GM12878 (cell line): Measurements from ENCODE around the gene PLEKHN1.

ENCODE experiments used
- ATF7 ChIP-seq: fragments of 450-650 bp; IDR thresholded peaks from 2 replicates; pipeline ENCODE4 v1.6.1; 2016; ENCODE audit warnings: low read depth, mild to moderate bottlenecking
- CBX5 ChIP-seq: sonication (generic); IDR thresholded peaks from 2 replicates; pipeline ENCODE4 v1.6.1; 2016; ENCODE audit warnings: low read depth, moderate library complexity, mild to moderate bottlenecking, inconsistent platforms
- CTCF ChIP-seq, 3 experiments: IDR thresholded peaks in 2 of 3; conservative IDR thresholded peaks in 1 of 3; 2 replicates each; pipeline ENCODE4 v1.5.1; 2011; ENCODE audit warnings: low read depth in 3 of 3, low read length in 3 of 3, mild to moderate bottlenecking in 3 of 3, control low read depth in 2 of 3, moderate library complexity in 2 of 3, inconsistent platforms in 1 of 3, mixed read lengths in 1 of 3; ENCODE audit not compliant: control insufficient read depth in 2 of 3, insufficient read depth in 1 of 3; ENCODE audit errors: extremely low read depth in 1 of 3
- ELK1 ChIP-seq: IDR thresholded peaks from 2 replicates; pipeline ENCODE4 v1.6.1; 2012; ENCODE audit warnings: low read depth, low read length, improper control_type of control experiment
- NBN ChIP-seq: fragments of 450-650 bp; IDR thresholded peaks from 2 replicates; pipeline ENCODE4 v1.6.1; 2016
- NR2F1 ChIP-seq: fragments of 450-650 bp; conservative IDR thresholded peaks from 2 replicates; pipeline ENCODE4 v1.6.1; 2017; ENCODE audit warnings: mild to moderate bottlenecking
- RFX5 ChIP-seq: IDR thresholded peaks from 2 replicates; pipeline ENCODE4 v1.6.1; 2011; ENCODE audit warnings: low read depth, low read length, improper control_type of control experiment
- ZNF24 ChIP-seq: fragments of 450-650 bp; IDR thresholded peaks from 2 replicates; pipeline ENCODE4 v1.6.1; 2017; ENCODE audit warnings: antibody characterized with exemption, mild to moderate bottlenecking
- ZSCAN29 ChIP-seq: fragments of 450-650 bp; IDR thresholded peaks from 2 replicates; pipeline ENCODE4 v1.6.1; 2017; ENCODE audit warnings: mild to moderate bottlenecking, moderate library complexity

DNA sequence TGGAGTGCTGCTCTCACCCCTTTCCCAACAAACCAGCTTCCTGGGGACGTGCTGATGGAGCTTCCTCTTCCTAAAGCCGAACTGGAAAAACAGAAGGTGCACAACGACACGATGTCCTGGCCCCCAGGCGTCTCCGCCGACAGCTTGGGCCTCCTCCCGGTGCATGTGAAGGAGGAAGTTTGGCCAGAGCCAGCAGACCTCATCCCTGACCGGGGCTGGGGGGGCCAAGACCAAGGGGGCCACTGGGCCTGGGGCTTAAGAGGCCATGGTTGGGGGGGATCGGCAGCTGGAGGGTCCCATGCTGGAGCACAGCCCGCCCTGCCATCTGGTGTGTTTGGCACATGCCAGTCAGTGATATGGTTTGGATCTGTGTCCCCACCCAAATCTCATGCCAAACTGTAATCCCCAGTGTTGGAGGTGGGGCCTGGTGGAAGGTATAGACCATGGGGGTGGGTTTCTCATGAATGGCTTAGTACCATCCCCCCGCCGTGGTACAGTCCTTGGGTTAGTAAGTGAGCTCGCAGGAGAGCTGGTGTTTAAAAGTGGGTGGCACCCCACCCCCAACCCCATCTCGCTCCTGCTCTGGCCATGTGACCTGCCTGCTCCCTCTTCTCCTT lies 27.2 kb downstream of the PLEKHN1 start:
- no peak for TF ChIP-seq RFX5
- TF ChIP-seq ZSCAN29, result no peak
- no peak for TF ChIP-seq NBN
- no peak for TF ChIP-seq NR2F1
- no peak for TF ChIP-seq ATF7
- TF ChIP-seq CTCF (IDR thresholded peaks at IDR 0.05 in 2 of 3, conservative IDR thresholded peaks at IDR 0.05 in 1 of 3; ENCODE audit: control insufficient read depth in 2 of 3, extremely low read depth in 1 of 3, insufficient read depth in 1 of 3, low read depth in 3 of 3, low read length in 3 of 3), result no peak
- no peak for TF ChIP-seq ELK1
- TF ChIP-seq ZNF24, result no peak
- no peak for TF ChIP-seq CBX5
